ENCODE results near the gene RCE1. TPM values are rescaled to one million over a fixed set of nuclear protein-coding genes. Genes with fewer than 3 reads are reported as not detected.
"Not testable (repeated sequence)": the region's sequence is repeated elsewhere in the genome, so short reads cannot be mapped to it uniquely, and the experiment has no call there.

The RCE1 gene
- total RNA-seq = 45.2 and 52.7 TPM in 2 replicates

GRCh38 chr11:66842896-66843775, at the start of gene RCE1:
Gene RCE1 (plus strand): TSS chr11:66843441. CDS start chr11:66843456, 15 bp downstream.
- no peak for TF ChIP-seq CTCF (IDR thresholded peaks at IDR 0.05; ENCODE audit: insufficient read depth, low read length, poor library complexity, severe bottlenecking)

GRCh38 chr11:66799815-66800214, 43.4 kb upstream of the RCE1 start:
- H3K4me3 ChIP-seq (ENCODE audit: low read depth, low read length); DNase-seq (ENCODE audit: low read depth); H3K27me3 ChIP-seq (ENCODE audit: control insufficient read depth, insufficient read depth, low read length); H3K36me3 ChIP-seq (ENCODE audit: control insufficient read depth, insufficient read depth, low read length): not testable (repeated sequence)

More at GRCh38 chr11:66842896-66843775, at the start of gene RCE1:
- DNase-seq (ENCODE audit: low read depth) = peak; percentile 45
- peaks cover 1% of the 10 kb centered on the region for H3K36me3 ChIP-seq (ENCODE audit: control insufficient read depth, insufficient read depth, low read length)
- H3K4me3 ChIP-seq (ENCODE audit: low read depth, low read length) = peak within 1 kb of the TSS; percentile 99
- no peaks in the 10 kb centered on the region for H3K27me3 ChIP-seq (ENCODE audit: control insufficient read depth, insufficient read depth, low read length)

- DNase-seq (ENCODE audit: low read depth) = no peak
- H3K4me3 ChIP-seq (ENCODE audit: low read depth, low read length) = no peak overlapping the region
- no peaks in the 10 kb centered on the region for H3K27me3 ChIP-seq (ENCODE audit: control insufficient read depth, insufficient read depth, low read length)
- peaks cover 1% of the 10 kb centered on the region for H3K36me3 ChIP-seq (ENCODE audit: control insufficient read depth, insufficient read depth, low read length)
- TF ChIP-seq CTCF (IDR thresholded peaks at IDR 0.05; ENCODE audit: insufficient read depth, low read length, poor library complexity, severe bottlenecking) = no peak
Measured at GRCh38 chr11:66800720-66801428, 42.4 kb upstream of the RCE1 start.

- Histone ChIP-seq H3K36me3 (ENCODE audit: control insufficient read depth, insufficient read depth, low read length) (no peaks in the 10 kb centered on the region), H3K4me3 (ENCODE audit: low read depth, low read length) (no peak overlapping the region)
- no peak for TF ChIP-seq CTCF (IDR thresholded peaks at IDR 0.05; ENCODE audit: insufficient read depth, low read length, poor library complexity, severe bottlenecking)
Measured at GRCh38 chr11:66809592-66809991, 33.6 kb upstream of the RCE1 start.

GRCh38 chr11:66810576-66811185, 32.6 kb upstream of the RCE1 start:
- DNase-seq (ENCODE audit: low read depth) = no peak

More at GRCh38 chr11:66809592-66809991, 33.6 kb upstream of the RCE1 start:
- DNase-seq (ENCODE audit: low read depth) = no peak
- no peaks in the 10 kb centered on the region for H3K27me3 ChIP-seq (ENCODE audit: control insufficient read depth, insufficient read depth, low read length)

More at GRCh38 chr11:66810576-66811185, 32.6 kb upstream of the RCE1 start:
- no peaks in the 10 kb centered on the region for H3K36me3 ChIP-seq (ENCODE audit: control insufficient read depth, insufficient read depth, low read length)
- no peak for TF ChIP-seq CTCF (IDR thresholded peaks at IDR 0.05; ENCODE audit: insufficient read depth, low read length, poor library complexity, severe bottlenecking)
- H3K4me3 ChIP-seq (ENCODE audit: low read depth, low read length) = no peak overlapping the region
- H3K27me3 ChIP-seq (ENCODE audit: control insufficient read depth, insufficient read depth, low read length) = no peaks in the 10 kb centered on the region
